ENCODE data around the gene NMRK2.

DNA sequence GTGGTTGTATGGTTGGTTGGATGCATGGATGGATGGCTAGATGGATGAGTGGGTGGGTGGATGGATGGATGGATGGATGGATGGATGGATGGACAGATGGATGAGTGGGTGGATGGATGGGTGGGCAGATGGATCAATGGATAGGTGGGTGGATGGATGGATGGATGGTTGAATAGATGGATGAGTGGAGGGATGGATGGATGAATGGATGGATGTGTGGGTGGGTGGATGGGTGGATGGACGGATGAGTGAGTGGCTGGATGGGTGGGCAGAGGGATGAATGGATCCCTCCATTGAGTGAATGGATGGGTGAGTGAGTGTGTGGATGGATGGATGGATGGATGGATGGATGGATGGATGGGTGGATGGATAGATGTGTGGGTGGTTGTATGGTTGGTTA, 9.0 kb upstream of the NMRK2 start:
- no peak for TF ChIP-seq CTCF (IDR thresholded peaks at IDR 0.05)
- TF ChIP-seq ZNF423 (CRISPR knock-in tag; IDR thresholded peaks at IDR 0.05), result no peak
- TF ChIP-seq TP53 (CRISPR knock-in tag; IDR thresholded peaks at IDR 0.05), result no peak
- no peak for TF ChIP-seq ETV6 (CRISPR knock-in tag; IDR thresholded peaks at IDR 0.05)
- TF ChIP-seq NR2C2 (CRISPR knock-in tag; IDR thresholded peaks at IDR 0.05), result no peak
- TF ChIP-seq AR (CRISPR knock-in tag; IDR thresholded peaks at IDR 0.05), result no peak
- TF ChIP-seq, protein P1, sequence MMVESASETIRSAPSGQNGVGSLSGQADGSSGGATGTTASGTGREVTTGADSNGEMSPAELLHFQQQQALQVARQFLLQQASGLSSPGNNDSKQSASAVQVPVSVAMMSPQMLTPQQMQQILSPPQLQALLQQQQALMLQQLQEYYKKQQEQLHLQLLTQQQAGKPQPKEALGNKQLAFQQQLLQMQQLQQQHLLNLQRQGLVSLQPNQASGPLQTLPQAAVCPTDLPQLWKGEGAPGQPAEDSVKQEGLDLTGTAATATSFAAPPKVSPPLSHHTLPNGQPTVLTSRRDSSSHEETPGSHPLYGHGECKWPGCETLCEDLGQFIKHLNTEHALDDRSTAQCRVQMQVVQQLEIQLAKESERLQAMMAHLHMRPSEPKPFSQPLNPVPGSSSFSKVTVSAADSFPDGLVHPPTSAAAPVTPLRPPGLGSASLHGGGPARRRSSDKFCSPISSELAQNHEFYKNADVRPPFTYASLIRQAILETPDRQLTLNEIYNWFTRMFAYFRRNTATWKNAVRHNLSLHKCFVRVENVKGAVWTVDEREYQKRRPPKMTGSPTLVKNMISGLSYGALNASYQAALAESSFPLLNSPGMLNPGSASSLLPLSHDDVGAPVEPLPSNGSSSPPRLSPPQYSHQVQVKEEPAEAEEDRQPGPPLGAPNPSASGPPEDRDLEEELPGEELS (CRISPR knock-in tag; IDR thresholded peaks at IDR 0.05), result no peak
